Parathyroid adenoma (tissue), 2 donors: ENCODE measurements around the gene RABGEF1.
"Not testable (repeated sequence)": the region's sequence is repeated elsewhere in the genome, so short reads cannot be mapped to it uniquely, and the experiment has no call there.

Experiments
- H2AFZ ChIP-seq: fragments of 300-600 bp; sonication (generic); one replicate; pipeline ENCODE4 v1.7.0; 2017; ENCODE audit warnings: antibody characterized with exemption, mild to moderate bottlenecking
- H3K27ac ChIP-seq: fragments of 300-600 bp; sonication (generic); one replicate; pipeline ENCODE4 v1.7.0; 2017
- H3K27me3 ChIP-seq: fragments of 300-600 bp; sonication (generic); one replicate; pipeline ENCODE4 v1.7.0; 2017; ENCODE audit warnings: low read length; ENCODE audit not compliant: control insufficient read depth, insufficient read depth
- H3K36me3 ChIP-seq: fragments of 300-600 bp; sonication (generic); one replicate; pipeline ENCODE4 v1.7.0; 2017; ENCODE audit warnings: low read length; ENCODE audit not compliant: control insufficient read depth, insufficient read depth
- H3K4me1 ChIP-seq: fragments of 300-600 bp; sonication (generic); one replicate; pipeline ENCODE4 v1.7.0; 2017; ENCODE audit warnings: control low read depth
- H3K4me2 ChIP-seq: fragments of 300-600 bp; sonication (generic); one replicate; pipeline ENCODE4 v1.7.0; 2017; ENCODE audit warnings: low read length
- H3K4me3 ChIP-seq: fragments of 300-600 bp; sonication (generic); one replicate; pipeline ENCODE4 v1.7.0; 2017; ENCODE audit warnings: low read depth, low read length
- H3K79me2 ChIP-seq: fragments of 300-600 bp; sonication (generic); one replicate; pipeline ENCODE4 v1.7.0; 2017; ENCODE audit warnings: control low read depth
- H3K9ac ChIP-seq: fragments of 300-600 bp; sonication (generic); one replicate; pipeline ENCODE4 v1.7.0; 2017; ENCODE audit warnings: mild to moderate bottlenecking
- H3K9me3 ChIP-seq: fragments of 300-600 bp; sonication (generic); one replicate; pipeline ENCODE4 v1.7.0; 2017; ENCODE audit warnings: low read length; ENCODE audit not compliant: control insufficient read depth
- TF ChIP-seq, protein P1 (sequence below): fragments of 300-600 bp; sonication (generic); IDR thresholded peaks from one replicate; pipeline ENCODE4 v1.7.0; 2017; ENCODE audit warnings: antibody characterized with exemption, mild to moderate bottlenecking
- donor health status: primary hyperparathyroidism.

RABGEF1 gene

GRCh38 chr7:66707825-66708224 lies 32.7 kb upstream of the RABGEF1 start:
- H3K27me3 ChIP-seq: no peaks in the 10 kb centered on the region
- TF ChIP-seq, protein P1, sequence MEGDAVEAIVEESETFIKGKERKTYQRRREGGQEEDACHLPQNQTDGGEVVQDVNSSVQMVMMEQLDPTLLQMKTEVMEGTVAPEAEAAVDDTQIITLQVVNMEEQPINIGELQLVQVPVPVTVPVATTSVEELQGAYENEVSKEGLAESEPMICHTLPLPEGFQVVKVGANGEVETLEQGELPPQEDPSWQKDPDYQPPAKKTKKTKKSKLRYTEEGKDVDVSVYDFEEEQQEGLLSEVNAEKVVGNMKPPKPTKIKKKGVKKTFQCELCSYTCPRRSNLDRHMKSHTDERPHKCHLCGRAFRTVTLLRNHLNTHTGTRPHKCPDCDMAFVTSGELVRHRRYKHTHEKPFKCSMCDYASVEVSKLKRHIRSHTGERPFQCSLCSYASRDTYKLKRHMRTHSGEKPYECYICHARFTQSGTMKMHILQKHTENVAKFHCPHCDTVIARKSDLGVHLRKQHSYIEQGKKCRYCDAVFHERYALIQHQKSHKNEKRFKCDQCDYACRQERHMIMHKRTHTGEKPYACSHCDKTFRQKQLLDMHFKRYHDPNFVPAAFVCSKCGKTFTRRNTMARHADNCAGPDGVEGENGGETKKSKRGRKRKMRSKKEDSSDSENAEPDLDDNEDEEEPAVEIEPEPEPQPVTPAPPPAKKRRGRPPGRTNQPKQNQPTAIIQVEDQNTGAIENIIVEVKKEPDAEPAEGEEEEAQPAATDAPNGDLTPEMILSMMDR: no peak
- no peak overlapping the region for H3K9ac ChIP-seq
- H3K4me3 ChIP-seq: no peak overlapping the region
- H3K4me2 ChIP-seq: no peak overlapping the region
- H2AFZ ChIP-seq: no peak overlapping the region
- H3K4me1 ChIP-seq: no peaks in the 10 kb centered on the region
- H3K9me3 ChIP-seq: no peaks in the 10 kb centered on the region
- no peaks in the 10 kb centered on the region for H3K36me3 ChIP-seq
- H3K79me2 ChIP-seq: no peaks in the 10 kb centered on the region
- H3K27ac ChIP-seq: no peak overlapping the region

- not testable (repeated sequence) for H3K4me1 ChIP-seq, H3K79me2 ChIP-seq, H3K27ac ChIP-seq, H3K4me2 ChIP-seq, H3K4me3 ChIP-seq, H2AFZ ChIP-seq, H3K36me3 ChIP-seq, H3K9me3 ChIP-seq, H3K9ac ChIP-seq, H3K27me3 ChIP-seq
These were observed 29.8 kb upstream of the RABGEF1 start for GRCh38 chr7:66710752-66711151.

DNA sequence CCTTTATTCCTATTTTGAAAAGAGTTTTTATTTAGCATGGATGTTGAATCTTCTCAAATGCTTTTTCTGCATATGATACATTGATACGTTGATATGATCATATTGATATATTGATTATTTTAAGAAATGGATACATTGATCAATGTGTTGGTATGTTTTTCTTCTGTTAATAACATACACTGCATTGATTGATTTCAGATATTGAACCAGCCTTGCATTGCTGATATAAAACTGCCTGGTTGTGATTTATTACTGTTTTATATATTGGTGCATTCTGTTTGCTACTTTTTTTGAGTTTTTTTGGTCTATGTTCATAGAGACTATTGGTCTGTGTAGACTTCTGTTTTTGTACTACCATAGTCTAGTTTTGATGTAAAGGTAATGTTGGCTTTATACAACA lies 26.8 kb upstream of the RABGEF1 start:
- Histone ChIP-seq H3K4me1 (no peaks in the 10 kb centered on the region), H3K27me3 (no peaks in the 10 kb centered on the region), H3K27ac (no peak overlapping the region), H3K36me3 (no peaks in the 10 kb centered on the region), H3K9ac (no peak overlapping the region), H3K79me2 (no peaks in the 10 kb centered on the region), H3K4me3 (no peak overlapping the region), H2AFZ (no peak overlapping the region), H3K9me3 (no peaks in the 10 kb centered on the region), H3K4me2 (no peak overlapping the region)
- TF ChIP-seq, protein P1: no peak

GRCh38 chr7:66716634-66717033 lies 23.9 kb upstream of the RABGEF1 start:
- H3K27me3 ChIP-seq, H3K4me3 ChIP-seq, H2AFZ ChIP-seq, H3K4me1 ChIP-seq, H3K79me2 ChIP-seq, H3K4me2 ChIP-seq, H3K9ac ChIP-seq, H3K9me3 ChIP-seq, H3K27ac ChIP-seq, H3K36me3 ChIP-seq: not testable (repeated sequence)

DNA sequence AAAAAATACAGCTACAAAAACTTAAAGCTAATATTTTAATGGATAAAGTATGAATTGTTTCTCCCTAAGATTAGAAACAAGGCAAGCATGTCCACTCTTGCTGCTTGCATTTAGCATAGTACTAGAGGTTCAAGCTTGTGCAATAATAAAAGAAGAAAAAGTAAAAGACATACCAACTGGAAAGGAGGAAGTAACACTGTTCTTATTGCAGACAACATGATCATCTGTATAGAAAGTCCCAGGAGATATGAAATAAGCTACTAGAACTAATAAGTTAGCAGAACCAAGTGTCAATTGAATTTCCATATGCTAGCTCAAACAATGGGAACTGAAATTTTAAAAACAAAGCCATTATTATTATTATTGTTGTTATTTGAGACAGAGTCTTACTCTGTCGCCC lies 20.0 kb upstream of the RABGEF1 start:
- Histone ChIP-seq H3K27ac (no peak overlapping the region), H3K9me3 (no peaks in the 10 kb centered on the region), H3K4me1 (no peaks in the 10 kb centered on the region), H3K4me2 (no peak overlapping the region), H3K27me3 (no peaks in the 10 kb centered on the region), H3K9ac (no peak overlapping the region), H3K4me3 (no peak overlapping the region), H3K36me3 (no peaks in the 10 kb centered on the region), H3K79me2 (no peaks in the 10 kb centered on the region), H2AFZ (no peak overlapping the region)
- TF ChIP-seq, protein P1: no peak

- Histone ChIP-seq H3K27ac (no peak overlapping the region), H3K27me3 (no peaks in the 10 kb centered on the region), H2AFZ (no peak overlapping the region), H3K9me3 (no peaks in the 10 kb centered on the region), H3K36me3 (no peaks in the 10 kb centered on the region), H3K4me2 (no peak overlapping the region), H3K79me2 (peaks cover 7% of the 10 kb centered on the region), H3K4me3 (no peak overlapping the region), H3K9ac (no peak overlapping the region), H3K4me1 (no peaks in the 10 kb centered on the region)
- TF ChIP-seq, protein P1: no peak
These were observed 14.7 kb upstream of the RABGEF1 start for GRCh38 chr7:66725843-66726242.
